Ovary (tissue), 3 donors: ENCODE data around the gene PDLIM7.

ENCODE experiments used
- CTCF ChIP-seq, 3 donors: fragments of 450-650 bp in 2 of 3; fragments of 200-600 bp in 1 of 3; IDR thresholded peaks; one replicate each; pipeline versions ENCODE4 v1.5.1 to v1.8.0; 2016 to 2022; ENCODE audit warnings: antibody characterized with exemption in 3 of 3, mild to moderate bottlenecking in 1 of 3
- EP300 ChIP-seq: sonication (generic); formaldehyde crosslinking; IDR thresholded peaks from one replicate; pipeline ENCODE4 v1.6.1; 2017; ENCODE audit warnings: antibody characterized with exemption
- POLR2A ChIP-seq: fragments of 450-650 bp; IDR thresholded peaks from one replicate; pipeline ENCODE4 v1.6.1; 2017; ENCODE audit warnings: antibody characterized with exemption, mild to moderate bottlenecking, moderate library complexity
- donor health status: DM: no; HTN: no; CAD: no.

GRCh38 chr5:177444106-177445051 is 53.0 kb downstream of the PDLIM7 start:
- no peak for TF ChIP-seq CTCF (IDR thresholded peaks at IDR 0.05)
- TF ChIP-seq EP300, result no peak
- TF ChIP-seq POLR2A, result no peak
